HepG2 (cell line): ENCODE data around the gene STK11.

Experiments used
- EZH2 ChIP-seq: conservative IDR thresholded peaks from 2 replicates; pipeline ENCODE4 v1.6.1; 2012; ENCODE audit warnings: mild to moderate bottlenecking, low read depth, low read length, moderate library complexity
- KDM1A ChIP-seq: IDR thresholded peaks from 2 replicates; pipeline ENCODE4 v1.6.1; 2016; ENCODE audit warnings: missing compliant biosample characterization
- NFE2L1 ChIP-seq: sonication (generic); formaldehyde crosslinking; IDR thresholded peaks from 2 replicates; pipeline ENCODE4 v1.4.0; 2020; ENCODE audit warnings: missing genetic modification reagents, mild to moderate bottlenecking, borderline replicate concordance
- SALL2 ChIP-seq: sonication (generic); formaldehyde crosslinking; IDR thresholded peaks from 2 replicates; pipeline ENCODE4 v1.8.1; 2023; ENCODE audit warnings: mild to moderate bottlenecking, missing genetic modification reagents, inconsistent platforms
- SMAD3 ChIP-seq: sonication (generic); formaldehyde crosslinking; IDR thresholded peaks from 2 replicates; pipeline ENCODE4 v1.4.0; 2020; ENCODE audit warnings: missing genetic modification reagents
- TCF12 ChIP-seq, 2 experiments: fragments of 450-650 bp in 1 of 2; sonication (generic) in 1 of 2; formaldehyde crosslinking in 1 of 2; IDR thresholded peaks; 2 replicates each; pipeline versions ENCODE4 v1.6.1 to v1.8.0; 2017 to 2022; ENCODE audit warnings: antibody characterized with exemption in 1 of 2, mild to moderate bottlenecking in 1 of 2, missing genetic modification reagents in 1 of 2, moderate library complexity in 1 of 2
- ZFP37 ChIP-seq: sonication (generic); formaldehyde crosslinking; IDR thresholded peaks from 2 replicates; pipeline ENCODE4 v1.4.0; 2020; ENCODE audit warnings: missing genetic modification reagents, borderline replicate concordance
- ZNF121 ChIP-seq: sonication (generic); formaldehyde crosslinking; IDR thresholded peaks from 2 replicates; pipeline ENCODE4 v1.5.0; 2020; ENCODE audit warnings: mild to moderate bottlenecking, missing genetic modification reagents
- ZNF24 ChIP-seq: fragments of 450-650 bp; IDR thresholded peaks from 2 replicates; pipeline ENCODE4 v1.6.1; 2017; ENCODE audit warnings: antibody characterized with exemption, mild to moderate bottlenecking
- ZNF362 ChIP-seq: sonication (generic); formaldehyde crosslinking; IDR thresholded peaks from 2 replicates; pipeline ENCODE4 v1.4.0; 2020; ENCODE audit warnings: missing genetic modification reagents, mild to moderate bottlenecking, borderline replicate concordance
- TF ChIP-seq, protein P1 (sequence below): sonication (generic); formaldehyde crosslinking; IDR thresholded peaks from 2 replicates; pipeline ENCODE4 v1.5.0; 2020; ENCODE audit warnings: mild to moderate bottlenecking, missing genetic modification reagents, moderate library complexity
- TF ChIP-seq, protein P2 (sequence below): sonication (generic); formaldehyde crosslinking; conservative IDR thresholded peaks from 2 replicates; pipeline ENCODE4 v1.4.0; 2020; ENCODE audit warnings: missing genetic modification reagents
- TF ChIP-seq, protein P3 (sequence below): sonication (generic); formaldehyde crosslinking; IDR thresholded peaks from 2 replicates; pipeline ENCODE4 v1.4.0; 2020; ENCODE audit warnings: missing genetic modification reagents

DNA sequence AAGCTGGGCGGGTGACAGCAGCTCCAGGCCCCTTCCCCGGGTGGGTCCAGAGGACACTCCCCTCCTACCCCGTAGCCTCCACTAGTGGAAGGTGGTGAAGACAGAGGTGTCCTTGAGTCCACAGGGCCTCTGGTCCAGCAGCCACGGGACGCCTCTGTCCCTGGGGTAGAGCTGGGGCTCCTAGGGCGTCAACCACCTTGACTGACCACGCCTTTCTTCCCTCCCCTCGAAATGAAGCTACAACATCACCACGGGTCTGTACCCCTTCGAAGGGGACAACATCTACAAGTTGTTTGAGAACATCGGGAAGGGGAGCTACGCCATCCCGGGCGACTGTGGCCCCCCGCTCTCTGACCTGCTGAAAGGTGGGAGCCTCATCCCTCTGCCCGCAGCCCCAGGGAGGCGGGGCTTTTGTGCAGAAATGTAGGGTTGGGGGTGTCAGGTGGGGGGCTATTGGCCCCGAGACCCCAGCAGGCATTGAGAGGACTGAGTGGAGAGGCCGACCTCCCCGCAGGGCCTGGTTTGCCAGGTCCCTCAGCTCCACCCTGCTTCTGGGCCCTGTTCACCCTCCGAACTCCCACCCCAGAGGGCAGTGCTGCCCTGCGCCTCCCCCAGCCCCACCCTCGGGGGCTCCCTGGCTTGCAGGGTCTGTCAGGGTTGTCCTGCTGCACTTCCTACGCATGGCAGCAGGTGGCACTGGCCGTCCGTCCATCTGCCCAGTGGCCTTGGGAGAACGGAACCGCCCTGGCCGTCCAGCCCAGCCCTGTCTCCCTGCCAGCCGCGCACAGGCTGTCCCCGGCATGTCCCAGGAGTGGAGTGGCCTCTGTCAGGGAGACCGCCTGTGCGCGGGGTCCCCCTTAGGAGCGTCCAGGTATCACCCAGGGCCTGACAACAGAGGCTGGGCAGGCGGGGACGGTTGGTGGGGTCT is 15.7 kb downstream of the STK11 start:
- TF ChIP-seq, protein P1, sequence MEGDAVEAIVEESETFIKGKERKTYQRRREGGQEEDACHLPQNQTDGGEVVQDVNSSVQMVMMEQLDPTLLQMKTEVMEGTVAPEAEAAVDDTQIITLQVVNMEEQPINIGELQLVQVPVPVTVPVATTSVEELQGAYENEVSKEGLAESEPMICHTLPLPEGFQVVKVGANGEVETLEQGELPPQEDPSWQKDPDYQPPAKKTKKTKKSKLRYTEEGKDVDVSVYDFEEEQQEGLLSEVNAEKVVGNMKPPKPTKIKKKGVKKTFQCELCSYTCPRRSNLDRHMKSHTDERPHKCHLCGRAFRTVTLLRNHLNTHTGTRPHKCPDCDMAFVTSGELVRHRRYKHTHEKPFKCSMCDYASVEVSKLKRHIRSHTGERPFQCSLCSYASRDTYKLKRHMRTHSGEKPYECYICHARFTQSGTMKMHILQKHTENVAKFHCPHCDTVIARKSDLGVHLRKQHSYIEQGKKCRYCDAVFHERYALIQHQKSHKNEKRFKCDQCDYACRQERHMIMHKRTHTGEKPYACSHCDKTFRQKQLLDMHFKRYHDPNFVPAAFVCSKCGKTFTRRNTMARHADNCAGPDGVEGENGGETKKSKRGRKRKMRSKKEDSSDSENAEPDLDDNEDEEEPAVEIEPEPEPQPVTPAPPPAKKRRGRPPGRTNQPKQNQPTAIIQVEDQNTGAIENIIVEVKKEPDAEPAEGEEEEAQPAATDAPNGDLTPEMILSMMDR: peak; percentile 89
- no peak for TF ChIP-seq EZH2
- TF ChIP-seq TCF12 (IDR thresholded peaks at IDR 0.05): no peak
- no peak for TF ChIP-seq TCF12 (CRISPR knock-in tag; IDR thresholded peaks at IDR 0.05)
- no peak for TF ChIP-seq SALL2 (CRISPR knock-in tag)
- TF ChIP-seq SMAD3 (CRISPR knock-in tag): no peak
- TF ChIP-seq ZNF24: no peak
- TF ChIP-seq, protein P2, sequence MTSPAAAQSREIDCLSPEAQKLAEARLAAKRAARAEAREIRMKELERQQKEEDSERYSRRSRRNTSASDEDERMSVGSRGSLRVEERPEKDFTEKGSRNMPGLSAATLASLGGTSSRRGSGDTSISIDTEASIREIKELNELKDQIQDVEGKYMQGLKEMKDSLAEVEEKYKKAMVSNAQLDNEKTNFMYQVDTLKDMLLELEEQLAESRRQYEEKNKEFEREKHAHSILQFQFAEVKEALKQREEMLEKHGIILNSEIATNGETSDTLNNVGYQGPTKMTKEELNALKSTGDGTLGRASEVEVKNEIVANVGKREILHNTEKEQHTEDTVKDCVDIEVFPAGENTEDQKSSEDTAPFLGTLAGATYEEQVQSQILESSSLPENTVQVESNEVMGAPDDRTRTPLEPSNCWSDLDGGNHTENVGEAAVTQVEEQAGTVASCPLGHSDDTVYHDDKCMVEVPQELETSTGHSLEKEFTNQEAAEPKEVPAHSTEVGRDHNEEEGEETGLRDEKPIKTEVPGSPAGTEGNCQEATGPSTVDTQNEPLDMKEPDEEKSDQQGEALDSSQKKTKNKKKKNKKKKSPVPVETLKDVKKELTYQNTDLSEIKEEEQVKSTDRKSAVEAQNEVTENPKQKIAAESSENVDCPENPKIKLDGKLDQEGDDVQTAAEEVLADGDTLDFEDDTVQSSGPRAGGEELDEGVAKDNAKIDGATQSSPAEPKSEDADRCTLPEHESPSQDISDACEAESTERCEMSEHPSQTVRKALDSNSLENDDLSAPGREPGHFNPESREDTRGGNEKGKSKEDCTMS: no peak
- no peak for TF ChIP-seq NFE2L1 (CRISPR knock-in tag)
- TF ChIP-seq, protein P3, sequence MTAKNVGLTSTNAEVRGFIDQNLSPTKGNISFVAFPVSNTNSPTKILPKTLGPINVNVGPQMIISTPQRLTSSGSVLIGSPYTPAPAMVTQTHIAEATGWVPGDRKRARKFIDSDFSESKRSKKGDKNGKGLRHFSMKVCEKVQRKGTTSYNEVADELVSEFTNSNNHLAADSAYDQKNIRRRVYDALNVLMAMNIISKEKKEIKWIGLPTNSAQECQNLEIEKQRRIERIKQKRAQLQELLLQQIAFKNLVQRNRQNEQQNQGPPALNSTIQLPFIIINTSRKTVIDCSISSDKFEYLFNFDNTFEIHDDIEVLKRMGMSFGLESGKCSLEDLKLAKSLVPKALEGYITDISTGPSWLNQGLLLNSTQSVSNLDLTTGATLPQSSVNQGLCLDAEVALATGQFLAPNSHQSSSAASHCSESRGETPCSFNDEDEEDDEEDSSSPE (CRISPR knock-in tag): no peak
- TF ChIP-seq ZNF121: no peak
- TF ChIP-seq KDM1A (CRISPR knock-in tag): no peak
- no peak for TF ChIP-seq ZNF362 (CRISPR knock-in tag)
- TF ChIP-seq ZFP37 (CRISPR knock-in tag): no peak
